Calu3 (cell line): ENCODE results near the gene LSM12. TPM values are rescaled to one million over a fixed set of nuclear protein-coding genes. Genes with fewer than 3 reads are reported as not detected.

Experiments
- BruUV-seq: library from RNA; stranded (reverse); fragments of 400-500 nt; replicated peaks from 2 replicates; lab custom pipeline; 2021; lab: Mats Ljungman, UMichigan
- CTCF ChIA-PET: fragments of 300-600 bp; sonication (Branson Sonifier 250); formaldehyde crosslinking; loops from one replicate; lab custom pipeline; 2022; ENCODE audit warnings: antibody characterized with exemption; lab: Charles Lee
- DNase-seq: peaks from one replicate; pipeline ENCODE4 v3.0.0; 2022
- H3K27ac Mint-ChIP-seq: one replicate; pipeline ENCODE4 v1.8.0; 2022; ENCODE audit warnings: mixed read lengths; ENCODE audit not compliant: unreplicated experiment
- H3K27me3 Mint-ChIP-seq: one replicate; pipeline ENCODE4 v1.8.0; 2022; ENCODE audit warnings: mixed read lengths; ENCODE audit not compliant: unreplicated experiment
- H3K36me3 Mint-ChIP-seq: one replicate; pipeline ENCODE4 v1.8.0; 2022; ENCODE audit warnings: mild to moderate bottlenecking, moderate library complexity, mixed read lengths; ENCODE audit not compliant: insufficient read depth, unreplicated experiment
- H3K4me1 Mint-ChIP-seq: one replicate; pipeline ENCODE4 v1.8.0; 2022; ENCODE audit warnings: mild to moderate bottlenecking, low read depth, mixed read lengths; ENCODE audit not compliant: unreplicated experiment
- H3K4me3 Mint-ChIP-seq: one replicate; pipeline ENCODE4 v1.8.0; 2022; ENCODE audit warnings: mild to moderate bottlenecking, low read depth, moderate library complexity, mixed read lengths; ENCODE audit not compliant: unreplicated experiment
- H3K9me3 Mint-ChIP-seq: one replicate; pipeline ENCODE4 v1.8.0; 2022; ENCODE audit warnings: low read depth, mixed read lengths; ENCODE audit not compliant: unreplicated experiment
- intact Hi-C: fragments of 100-400 bp; cut with micrococcal nuclease; formaldehyde crosslinking; loops from one replicate; pipeline ENCODE4 v1.10.0; 2022; ENCODE audit not compliant: unreplicated experiment
- total RNA-seq: library from RNA; stranded (reverse); gene quantifications from 2 replicates; pipeline ENCODE4 v1.2.3, GENCODE V29; 2022
- TF ChIP-seq, protein P1 (sequence below): fragments of 200-600 bp; IDR thresholded peaks from one replicate; pipeline ENCODE4 v1.8.0; 2022; ENCODE audit warnings: antibody characterized with exemption; ENCODE audit not compliant: unreplicated experiment

Gene LSM12
- total RNA-seq, 1 experiment from 2014 or later, result 79.5 TPM

DNA sequence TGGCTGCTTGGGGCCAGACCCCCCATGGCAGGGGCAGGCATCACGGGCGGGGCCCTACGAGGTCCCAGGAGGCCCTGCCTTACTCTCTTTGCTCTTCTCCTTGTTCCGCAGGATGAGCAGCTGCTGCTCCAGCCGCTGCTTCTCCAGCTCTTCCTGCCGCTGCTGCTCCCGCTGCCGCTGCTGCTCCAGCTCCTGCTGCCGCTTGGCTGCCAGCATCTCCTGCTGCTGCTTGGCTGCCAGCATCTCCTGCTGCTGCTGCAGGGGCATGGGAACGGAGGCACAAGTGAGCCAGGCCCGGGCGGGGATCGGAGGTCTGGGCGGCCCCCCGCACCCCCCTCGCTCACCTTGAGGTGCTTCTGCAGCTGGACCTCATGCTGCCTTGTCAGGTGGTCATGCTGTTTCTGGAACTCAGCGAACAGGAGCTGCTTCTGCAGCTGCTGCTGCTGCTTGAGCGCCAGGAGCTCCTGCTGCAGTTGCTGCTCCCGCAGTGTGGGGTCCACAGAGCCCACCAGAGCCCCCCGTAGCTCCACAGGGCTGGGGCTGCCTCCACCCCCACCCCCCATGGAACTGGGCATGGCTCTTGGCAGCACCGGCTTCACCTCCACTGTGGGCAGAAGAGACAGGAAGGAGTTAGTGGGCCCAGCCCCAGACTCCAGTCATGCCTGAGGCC is 26.9 kb upstream of the LSM12 start:
- peaks cover 9% of the 10 kb centered on the region for H3K4me1 Mint-ChIP-seq
- no peak overlapping the region for H3K27ac Mint-ChIP-seq
- no peak for DNase-seq
- TF ChIP-seq, protein P1, sequence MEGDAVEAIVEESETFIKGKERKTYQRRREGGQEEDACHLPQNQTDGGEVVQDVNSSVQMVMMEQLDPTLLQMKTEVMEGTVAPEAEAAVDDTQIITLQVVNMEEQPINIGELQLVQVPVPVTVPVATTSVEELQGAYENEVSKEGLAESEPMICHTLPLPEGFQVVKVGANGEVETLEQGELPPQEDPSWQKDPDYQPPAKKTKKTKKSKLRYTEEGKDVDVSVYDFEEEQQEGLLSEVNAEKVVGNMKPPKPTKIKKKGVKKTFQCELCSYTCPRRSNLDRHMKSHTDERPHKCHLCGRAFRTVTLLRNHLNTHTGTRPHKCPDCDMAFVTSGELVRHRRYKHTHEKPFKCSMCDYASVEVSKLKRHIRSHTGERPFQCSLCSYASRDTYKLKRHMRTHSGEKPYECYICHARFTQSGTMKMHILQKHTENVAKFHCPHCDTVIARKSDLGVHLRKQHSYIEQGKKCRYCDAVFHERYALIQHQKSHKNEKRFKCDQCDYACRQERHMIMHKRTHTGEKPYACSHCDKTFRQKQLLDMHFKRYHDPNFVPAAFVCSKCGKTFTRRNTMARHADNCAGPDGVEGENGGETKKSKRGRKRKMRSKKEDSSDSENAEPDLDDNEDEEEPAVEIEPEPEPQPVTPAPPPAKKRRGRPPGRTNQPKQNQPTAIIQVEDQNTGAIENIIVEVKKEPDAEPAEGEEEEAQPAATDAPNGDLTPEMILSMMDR, result no peak
- no peaks in the 10 kb centered on the region for H3K27me3 Mint-ChIP-seq
- intact Hi-C loops, result no loop called here
- CTCF ChIA-PET, result no interaction called here
- H3K4me3 Mint-ChIP-seq, result no peak overlapping the region
- peaks cover 9% of the 10 kb centered on the region for H3K36me3 Mint-ChIP-seq
- BruUV-seq, result no TSS peak
- H3K9me3 Mint-ChIP-seq, result no peaks in the 10 kb centered on the region

DNA sequence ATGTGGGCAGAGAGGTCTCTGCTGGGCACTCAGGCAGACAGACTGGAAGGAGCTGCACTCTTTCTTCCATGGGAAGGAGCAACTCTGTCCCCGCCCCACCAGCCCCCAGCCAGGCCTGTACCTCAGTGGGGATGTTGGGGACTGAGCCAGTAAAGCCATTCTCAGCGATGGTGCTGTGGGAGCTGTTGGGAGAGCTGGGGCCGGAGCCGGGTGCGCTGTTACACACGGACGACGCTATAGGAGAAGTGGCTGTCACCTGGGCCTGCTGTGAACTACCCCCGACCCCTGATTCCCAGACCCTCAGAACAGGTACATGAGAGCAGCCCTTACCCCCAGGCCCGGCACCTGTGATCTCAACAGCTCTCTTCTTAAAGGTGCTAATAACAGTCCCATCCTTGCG is 25.6 kb upstream of the LSM12 start:
- no peaks in the 10 kb centered on the region for H3K9me3 Mint-ChIP-seq
- TF ChIP-seq, protein P1, result no peak
- intact Hi-C loops, result no loop called here
- CTCF ChIA-PET, result interaction anchor here (0.6 kb wide), 1 partner anchor 194 kb away, joined by 5 read pairs; no protein-coding TSS in a partner anchor
- H3K36me3 Mint-ChIP-seq, result peaks cover 7% of the 10 kb centered on the region
- no TSS peak for BruUV-seq
- H3K4me3 Mint-ChIP-seq, result no peak overlapping the region
- peaks cover 17% of the 10 kb centered on the region for H3K4me1 Mint-ChIP-seq
- no peaks in the 10 kb centered on the region for H3K27me3 Mint-ChIP-seq
- DNase-seq, result no peak
- no peak overlapping the region for H3K27ac Mint-ChIP-seq

DNA sequence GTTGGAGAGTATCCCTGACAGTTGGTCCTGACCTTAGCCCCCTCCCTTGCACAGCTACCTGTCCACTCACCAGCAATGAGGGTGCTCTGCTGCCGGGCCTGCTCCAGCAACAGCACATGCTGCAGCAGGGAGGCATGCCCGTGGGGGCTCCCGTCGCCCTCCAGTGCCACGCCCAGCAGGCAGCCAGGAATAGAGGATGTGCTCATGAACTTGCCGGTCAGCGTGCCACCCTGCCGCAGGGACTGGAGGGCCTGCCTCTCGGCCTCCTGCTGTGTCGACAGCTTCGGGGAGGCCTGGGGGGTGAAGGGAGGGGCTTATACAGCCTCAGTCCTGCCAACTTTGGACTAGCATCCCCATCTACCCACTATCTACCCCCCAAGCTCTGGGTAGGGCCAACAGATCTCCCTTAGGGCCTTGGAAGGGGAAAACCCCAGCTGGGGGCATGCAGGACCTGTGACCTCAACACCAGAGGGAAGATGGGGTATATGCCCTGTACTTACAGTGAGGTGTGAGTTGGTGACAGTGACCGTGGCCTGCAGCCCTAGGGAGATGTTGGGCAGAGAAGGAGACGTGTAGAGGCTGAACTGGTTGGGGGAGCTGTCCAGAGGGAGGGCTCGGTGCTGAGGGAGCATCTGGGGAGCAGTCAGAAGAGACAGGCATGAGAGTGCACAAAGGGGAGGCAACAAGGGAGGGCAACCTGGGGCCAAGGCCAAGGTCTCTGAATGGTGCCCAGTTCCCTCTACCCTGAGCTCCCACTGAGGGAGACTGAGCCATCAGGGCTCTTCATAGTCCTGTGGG is 24.9 kb upstream of the LSM12 start:
- Mint-ChIP-seq H3K9me3 (no peaks in the 10 kb centered on the region), H3K4me3 (no peak overlapping the region), H3K36me3 (peaks cover 11% of the 10 kb centered on the region), H3K27me3 (no peaks in the 10 kb centered on the region), H3K27ac (no peak overlapping the region), H3K4me1 (peaks cover 23% of the 10 kb centered on the region)
- no TSS peak for BruUV-seq
- TF ChIP-seq, protein P1, result no peak
- no peak for DNase-seq
- intact Hi-C loops, result no loop called here
- CTCF ChIA-PET, result interaction anchor here (0.6 kb wide), 1 partner anchor 195 kb away, joined by 5 read pairs; no protein-coding TSS in a partner anchor

DNA sequence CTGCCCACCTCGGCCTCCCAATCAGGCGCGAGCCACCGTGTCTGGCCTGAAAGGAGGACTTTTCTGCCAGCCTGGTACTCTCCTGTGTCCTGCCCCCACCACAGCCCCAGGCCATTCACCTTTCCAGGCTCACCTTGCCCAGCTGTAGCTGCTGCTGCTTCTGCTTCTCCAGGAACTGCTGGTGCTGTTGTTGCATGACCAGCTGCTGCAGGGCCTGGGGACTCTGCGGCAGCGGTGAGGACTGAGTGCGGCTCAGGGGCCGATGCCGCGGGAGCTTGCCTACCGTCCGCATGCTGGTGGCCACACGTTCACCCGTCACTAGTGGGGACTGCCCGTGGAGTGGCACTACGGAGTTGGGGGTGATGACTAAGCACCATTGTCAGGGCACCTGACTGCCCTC is 21.8 kb upstream of the LSM12 start:
- Mint-ChIP-seq H3K27ac (no peak overlapping the region), H3K4me1 (peaks cover 13% of the 10 kb centered on the region), H3K27me3 (no peaks in the 10 kb centered on the region), H3K9me3 (no peaks in the 10 kb centered on the region), H3K36me3 (peaks cover 20% of the 10 kb centered on the region), H3K4me3 (no peak overlapping the region)
- CTCF ChIA-PET, result no interaction called here
- no TSS peak for BruUV-seq
- intact Hi-C loops, result no loop called here
- TF ChIP-seq, protein P1, result no peak
- DNase-seq, result no peak
